Right forelimb (tissue), 1 donor: ENCODE data around the gene HS6ST3.

ENCODE experiments used
- DNase-seq: peaks from one replicate; pipeline ENCODE4 v3.0.0-alpha.2; 2018

Gene HS6ST3

GRCh38 chr13:96342852-96343465 lies 253.1 kb downstream of the HS6ST3 start:
- no peak for DNase-seq

GRCh38 chr13:96346921-96347320 lies 257.0 kb downstream of the HS6ST3 start:
- DNase-seq, result no peak

- no peak for DNase-seq
These were observed 283.7 kb downstream of the HS6ST3 start for GRCh38 chr13:96373597-96373996.

- no peak for DNase-seq
These were observed 287.9 kb downstream of the HS6ST3 start for GRCh38 chr13:96377835-96378234.

GRCh38 chr13:96379967-96380366 lies 290.1 kb downstream of the HS6ST3 start:
- DNase-seq, result no peak

GRCh38 chr13:96381681-96382080 lies 291.8 kb downstream of the HS6ST3 start:
- no peak for DNase-seq

- no peak for DNase-seq
These were observed 298.7 kb downstream of the HS6ST3 start for GRCh38 chr13:96388598-96388997.

- DNase-seq, result no peak
These were observed 301.7 kb downstream of the HS6ST3 start for GRCh38 chr13:96391606-96392005.

GRCh38 chr13:96397807-96398206 lies 307.9 kb downstream of the HS6ST3 start:
- DNase-seq, result no peak

GRCh38 chr13:96398486-96398885 lies 308.6 kb downstream of the HS6ST3 start:
- DNase-seq, result no peak

GRCh38 chr13:96403241-96403640 lies 313.3 kb downstream of the HS6ST3 start:
- DNase-seq, result no peak

- DNase-seq, result no peak
These were observed 313.7 kb downstream of the HS6ST3 start for GRCh38 chr13:96403651-96404050.

GRCh38 chr13:96415831-96416385 lies 326.0 kb downstream of the HS6ST3 start:
- DNase-seq, result no peak

- DNase-seq, result no peak
These were observed 328.2 kb downstream of the HS6ST3 start for GRCh38 chr13:96417939-96418685.

- no peak for DNase-seq
These were observed 331.4 kb downstream of the HS6ST3 start for GRCh38 chr13:96421314-96421713.

- no peak for DNase-seq
These were observed 332.1 kb downstream of the HS6ST3 start for GRCh38 chr13:96422002-96422401.

GRCh38 chr13:96426167-96426566 lies 336.3 kb downstream of the HS6ST3 start:
- DNase-seq, result no peak

GRCh38 chr13:96428911-96429310 lies 339.0 kb downstream of the HS6ST3 start:
- DNase-seq, result no peak

- no peak for DNase-seq
These were observed 341.2 kb downstream of the HS6ST3 start for GRCh38 chr13:96431044-96431581.

- no peak for DNase-seq
These were observed 354.8 kb downstream of the HS6ST3 start for GRCh38 chr13:96444676-96445075.

GRCh38 chr13:96449920-96450319 lies 360.0 kb downstream of the HS6ST3 start:
- no peak for DNase-seq

GRCh38 chr13:96450326-96451020 lies 360.6 kb downstream of the HS6ST3 start:
- no peak for DNase-seq

GRCh38 chr13:96454466-96454865 lies 364.6 kb downstream of the HS6ST3 start:
- DNase-seq, result no peak
